Stimulated activated CD8-positive, alpha-beta memory T cell treated with anti-CD3 and anti-CD28 coated beads, Interleukin-2, amount 100 ng/mL, for 48 hours (primary cell): Measurements from ENCODE around the gene NTMT2.

Source experiments
- DNase-seq, 2 donors: peaks; one replicate each; pipeline ENCODE4 v3.0.0-alpha.2; 2020; ENCODE audit warnings: low read depth in 2 of 2

The NTMT2 gene

DNA sequence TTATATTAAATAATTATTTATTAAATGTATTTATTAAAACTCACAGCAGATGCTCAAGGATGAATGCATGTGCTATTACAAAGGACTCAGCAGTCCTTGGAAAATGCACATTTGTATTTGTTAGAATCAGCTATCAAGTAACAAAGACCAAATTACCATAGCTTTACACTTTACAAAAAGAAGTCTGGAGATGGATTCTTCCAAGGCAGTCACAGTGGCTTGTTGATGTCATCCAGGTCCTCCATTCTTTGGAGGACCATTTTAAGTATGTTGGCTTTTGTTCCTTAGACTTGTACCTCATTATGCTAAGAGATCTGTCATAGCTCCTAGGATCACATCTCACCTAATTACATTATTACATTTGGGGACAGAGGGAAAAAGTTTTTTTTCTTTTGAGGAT lies 63.4 kb downstream of the NTMT2 start:
- no peak for DNase-seq

DNA sequence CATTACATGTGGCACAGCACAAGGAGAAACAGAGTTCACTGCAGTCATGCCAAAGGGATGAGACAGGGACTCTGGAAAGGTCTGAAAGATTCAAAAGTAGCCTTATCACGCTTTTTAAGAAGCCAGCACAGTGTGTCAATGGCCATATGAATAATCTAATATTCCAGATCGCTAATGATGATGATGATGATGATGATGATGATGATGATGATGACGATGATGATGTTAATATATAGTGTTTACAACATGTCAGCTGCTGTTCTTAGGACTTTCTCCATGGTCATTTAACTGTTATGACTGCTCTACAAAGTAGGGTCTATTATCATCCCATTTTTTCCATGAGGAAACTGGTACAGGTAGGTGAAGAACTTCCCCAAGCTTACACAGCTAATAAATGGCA lies 64.4 kb downstream of the NTMT2 start:
- DNase-seq = no peak

DNA sequence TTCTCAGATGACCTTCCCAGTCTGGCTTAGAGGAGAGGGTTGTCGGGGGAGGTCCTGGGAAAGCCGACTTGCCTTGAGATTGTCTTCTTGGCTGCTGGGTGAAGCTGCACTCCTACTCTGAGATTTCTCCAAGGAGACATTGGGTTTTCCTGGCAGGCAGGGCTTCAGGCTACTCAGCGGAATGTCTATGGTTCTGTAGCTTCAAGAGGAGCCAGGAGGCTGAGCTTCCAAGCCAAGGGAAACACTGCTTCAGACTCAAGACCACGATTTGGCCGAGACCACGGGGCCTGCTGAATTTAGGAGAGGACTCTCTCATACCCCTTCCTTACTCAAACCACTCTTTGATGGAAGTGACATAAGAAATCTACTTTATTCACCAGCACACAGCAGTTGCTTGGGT lies 67.8 kb downstream of the NTMT2 start:
- no peak for DNase-seq

DNA sequence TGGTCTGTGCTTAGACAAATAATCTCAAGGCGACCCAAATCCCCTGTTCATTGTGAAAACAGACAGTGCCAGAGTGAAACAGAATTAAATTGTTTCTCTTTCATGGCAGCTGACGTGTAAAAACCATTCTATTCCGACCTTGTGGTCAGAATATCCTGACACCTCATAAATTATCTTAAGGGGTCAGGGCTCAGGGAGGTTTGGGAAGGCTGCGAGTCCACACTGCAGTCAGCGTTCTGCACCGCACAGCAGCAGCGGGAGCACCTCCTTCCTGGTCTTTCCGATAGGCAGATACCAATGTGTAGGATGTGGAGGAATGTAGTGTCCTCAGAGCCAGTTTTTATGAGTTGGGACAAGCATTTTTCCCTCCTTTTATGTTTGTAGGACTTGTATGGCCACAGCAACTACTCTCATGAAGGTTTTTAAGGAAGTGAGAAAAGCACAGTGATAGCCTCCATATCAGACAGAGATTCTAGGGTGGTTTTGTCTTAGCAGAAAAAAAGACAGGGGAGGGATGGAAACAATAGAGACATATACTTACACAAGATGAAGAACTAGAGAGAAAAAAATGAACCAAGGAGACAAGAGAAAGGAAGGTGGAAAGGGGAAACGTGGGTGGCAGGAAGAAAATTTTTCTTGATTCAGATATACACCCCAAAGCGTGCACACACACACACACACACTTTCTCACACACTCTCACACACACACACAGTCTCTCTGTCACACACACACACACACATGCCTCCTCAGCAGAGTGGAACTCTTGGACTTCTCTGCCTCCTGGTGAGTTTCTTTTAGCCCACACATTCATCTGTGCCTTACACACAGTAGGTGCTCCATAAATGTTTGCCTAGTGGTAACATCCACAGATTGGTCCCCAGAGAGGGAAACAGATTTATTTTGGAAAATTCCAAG lies 68.6 kb downstream of the NTMT2 start:
- no peak for DNase-seq

DNA sequence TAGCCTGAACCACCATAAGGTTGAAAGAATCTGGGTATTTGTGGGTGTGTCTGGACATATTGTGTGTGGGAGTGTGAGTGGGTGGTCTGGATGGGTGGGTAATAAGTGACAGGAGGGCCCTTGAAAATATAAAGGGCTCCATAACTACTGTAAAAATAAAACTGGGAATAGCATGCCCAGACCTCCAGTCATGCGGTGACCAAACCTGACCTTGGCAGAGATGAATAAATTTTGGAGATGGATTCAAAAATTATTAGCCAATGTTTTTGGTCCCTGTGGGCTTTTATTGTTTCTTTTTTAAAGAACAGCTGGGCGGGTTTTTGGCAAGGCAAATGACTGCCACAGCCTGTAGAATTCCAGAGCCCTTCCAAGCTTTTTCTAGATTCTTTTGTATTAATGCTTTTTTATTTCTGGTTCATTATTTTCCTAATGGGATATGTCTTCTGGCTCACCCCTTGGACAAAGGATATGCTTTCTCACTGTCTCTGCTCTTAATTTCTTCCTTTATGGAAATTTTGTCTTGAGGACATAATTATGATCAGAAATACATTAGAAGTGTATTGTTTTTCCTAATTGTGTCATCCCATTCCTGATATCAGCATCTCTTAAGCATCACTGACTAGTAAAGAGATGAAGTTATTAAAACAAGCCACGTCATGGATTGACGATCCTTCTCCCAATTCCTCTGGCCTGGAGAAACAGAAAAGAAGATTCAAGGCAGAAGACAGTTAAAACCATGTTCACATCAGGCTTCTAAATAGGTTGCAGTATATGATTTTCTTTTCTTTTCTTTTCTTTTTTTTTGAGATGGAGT lies 69.5 kb downstream of the NTMT2 start:
- no peak for DNase-seq

DNA sequence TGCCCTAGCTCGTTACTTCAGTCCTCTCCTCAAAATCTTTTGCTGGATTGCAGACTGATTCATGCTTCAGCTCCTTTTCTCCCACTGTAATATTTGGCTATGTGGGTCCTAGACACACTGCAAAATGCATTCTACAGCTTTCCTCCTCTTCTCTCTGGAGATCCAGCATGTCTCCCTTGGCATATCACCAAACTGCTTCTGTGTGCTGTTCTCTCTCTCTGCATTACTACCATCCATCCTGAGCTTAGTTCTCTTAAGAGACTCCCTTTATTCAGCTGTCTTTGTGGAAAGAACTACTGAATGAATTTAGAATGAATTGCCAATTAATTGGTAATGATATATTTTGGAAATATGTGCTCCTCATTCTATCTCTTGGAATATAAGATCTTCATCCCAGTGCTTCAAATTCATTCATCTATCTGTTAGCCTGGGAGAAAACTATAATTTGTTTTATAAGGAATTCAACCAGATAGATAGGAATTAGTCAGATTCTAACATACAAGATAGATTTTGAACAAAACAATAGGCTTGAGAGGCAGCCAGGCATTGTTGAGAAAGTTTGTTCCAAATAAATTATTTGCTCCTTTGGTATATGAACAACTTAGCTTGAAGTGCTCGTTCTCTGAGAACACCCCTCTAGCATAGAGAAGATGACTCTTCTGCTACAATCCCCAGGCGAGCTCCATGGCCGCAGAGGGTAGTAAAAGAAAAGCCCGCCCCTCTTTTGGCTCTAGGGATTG lies 71.9 kb downstream of the NTMT2 start:
- DNase-seq = no peak

DNA sequence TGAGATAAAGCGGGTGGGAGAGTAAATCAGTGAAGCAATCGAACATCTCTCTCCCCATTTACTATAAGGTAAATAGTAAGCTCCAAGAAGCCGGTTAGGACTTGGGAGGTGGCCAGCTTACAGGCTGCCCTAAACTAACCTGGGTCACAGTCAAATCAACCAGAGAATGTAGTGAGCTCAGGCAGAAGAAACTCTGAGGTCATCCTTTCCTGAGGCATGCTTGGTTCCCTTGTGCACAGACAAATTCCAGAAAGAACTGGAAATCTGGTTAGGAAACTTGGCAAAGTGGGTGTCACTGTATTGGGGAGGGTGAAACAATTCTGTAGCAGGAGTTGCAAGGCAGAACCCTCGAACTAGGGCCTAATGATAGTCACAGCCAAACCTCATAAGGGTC lies 72.5 kb downstream of the NTMT2 start:
- no peak for DNase-seq
